Breast epithelium (tissue), 4 donors: ENCODE measurements around the gene PPP2R2B. TPM values are rescaled to one million over a fixed set of nuclear protein-coding genes. Genes with fewer than 3 reads are reported as not detected.
A peak's percentile ranks its signal among the peaks of the same experiment; 100 is the strongest.

ENCODE experiments used
- DNase-seq, 2 donors: peaks; one replicate each; pipeline ENCODE4 v3.0.0-alpha.2; 2019; ENCODE audit warnings: low spot score in 2 of 2
- H3K27ac ChIP-seq, 2 donors: fragments of 200-600 bp; sonication (generic) in 1 of 2; one replicate each; pipeline ENCODE4 v1.5.1; 2016 to 2019; ENCODE audit warnings: mild to moderate bottlenecking in 1 of 2
- H3K27me3 ChIP-seq, 2 donors: fragments of 200-600 bp; sonication (generic) in 1 of 2; one replicate each; pipeline versions ENCODE4 v1.5.1 to v1.6.0; 2017 to 2019; ENCODE audit warnings: control low read depth in 1 of 2, mild to moderate bottlenecking in 1 of 2
- H3K36me3 ChIP-seq: fragments of 200-600 bp; one replicate; pipeline ENCODE4 v1.5.1; 2019
- H3K4me1 ChIP-seq, 2 donors: fragments of 200-600 bp; sonication (generic); one replicate each; pipeline ENCODE4 v1.5.1; 2016 to 2019; ENCODE audit warnings: control low read depth in 1 of 2
- H3K4me3 ChIP-seq, 3 donors: fragments of 200-600 bp; sonication (generic); 1 replicate in 2 of 3; 2 replicates in 1 of 3; pipeline ENCODE4 v1.5.1; 2016 to 2019; ENCODE audit warnings: mild to moderate bottlenecking in 3 of 3, moderate library complexity in 2 of 3
- H3K9me3 ChIP-seq, 2 donors: fragments of 200-600 bp; sonication (generic) in 1 of 2; one replicate each; pipeline ENCODE4 v1.5.1; 2016 to 2019; ENCODE audit warnings: control low read depth in 1 of 2
- CTCF ChIP-seq, 3 donors: fragments of 450-650 bp; IDR thresholded peaks; one replicate each; pipeline ENCODE4 v1.5.1; 2016 to 2017; ENCODE audit warnings: antibody characterized with exemption in 3 of 3, mild to moderate bottlenecking in 3 of 3, moderate library complexity in 3 of 3
- POLR2A ChIP-seq: fragments of 450-650 bp; IDR thresholded peaks from one replicate; pipeline ENCODE4 v1.6.1; 2016; ENCODE audit warnings: antibody characterized with exemption, mild to moderate bottlenecking, moderate library complexity
- POLR2AphosphoS5 ChIP-seq, 3 donors: sonication (generic); formaldehyde crosslinking; IDR thresholded peaks; one replicate each; pipeline ENCODE4 v1.6.1; 2017; ENCODE audit warnings: antibody characterized with exemption in 3 of 3
- intact Hi-C: fragments of 100-400 bp; cut with DNase I; formaldehyde crosslinking; loops from one replicate; pipeline ENCODE4 v1.15.1; 2023; ENCODE audit warnings: low total_unique reads
- total RNA-seq, 3 donors: library from RNA; depleted of rRNA; stranded (reverse); fragments of >200 nt; gene quantifications; one replicate each; pipeline ENCODE4 v1.1.0, GENCODE V29; 2016

Gene PPP2R2B
- total RNA-seq, 3 donors from 2014 or later, result 0.33 to 1.8 (median 1.6) TPM

DNA sequence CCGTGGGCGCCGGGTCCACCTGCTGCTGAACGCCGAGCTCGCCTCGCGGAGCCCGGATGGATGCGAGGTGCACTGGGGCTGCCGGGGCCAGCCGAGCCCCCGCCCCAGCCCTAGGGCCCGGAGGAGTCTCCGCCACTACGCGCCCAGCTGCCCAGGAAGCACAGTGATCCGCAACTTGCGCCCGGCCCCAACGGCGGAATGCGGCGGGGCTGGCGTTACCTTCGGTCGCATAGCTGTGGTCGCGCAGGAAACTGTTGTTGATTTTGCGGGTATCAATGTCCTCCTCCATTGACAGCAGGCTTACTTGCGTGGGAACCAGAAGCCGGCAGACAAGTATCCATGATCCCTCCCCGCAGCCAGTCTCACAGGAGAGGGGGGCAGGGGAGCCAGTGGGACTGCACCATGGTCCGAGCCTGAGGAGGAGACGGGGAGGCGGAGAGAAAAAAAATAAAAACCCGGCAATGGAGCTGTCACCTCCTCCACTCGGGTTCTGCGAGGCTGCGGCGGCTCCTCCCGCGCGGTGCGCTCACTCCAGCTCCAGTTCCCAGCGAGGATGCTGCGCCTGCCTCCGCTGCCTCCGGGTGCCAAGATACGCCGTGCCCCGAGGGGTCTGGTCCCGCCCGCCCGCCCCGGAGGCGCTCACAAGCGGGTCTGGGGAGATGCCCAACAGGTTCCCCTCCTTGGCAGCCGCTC is 628 bp downstream of the PPP2R2B start:
- no peak for DNase-seq
- peaks cover 0 to 22% of the 10 kb centered on the region in 2 donors for H3K27me3 ChIP-seq

GRCh38 chr5:146877178-146877681 is 1.3 kb downstream of the PPP2R2B start:
- intact Hi-C loops, result no loop called here
- H3K9me3 ChIP-seq, result no peaks in the 10 kb centered on the region
- peaks cover 0 to 22% of the 10 kb centered on the region in 2 donors for H3K27me3 ChIP-seq
- H3K27ac ChIP-seq, result no peak overlapping the region
- H3K4me3 ChIP-seq, result peak overlapping the region; percentile 48 to 74 (median 55)
- no peaks in the 10 kb centered on the region for H3K4me1 ChIP-seq
- no peaks in the 10 kb centered on the region for H3K36me3 ChIP-seq
- TF ChIP-seq POLR2AphosphoS5 (IDR thresholded peaks at IDR 0.05) (no peak), CTCF (IDR thresholded peaks at IDR 0.05) (no peak), POLR2A (no peak)
- DNase-seq, result no peak

More for the DNA sequence above, 628 bp downstream of the PPP2R2B start:
- H3K36me3 ChIP-seq, result no peaks in the 10 kb centered on the region
- no peak for TF ChIP-seq CTCF (IDR thresholded peaks at IDR 0.05)
- TF ChIP-seq POLR2A, result no peak
- TF ChIP-seq POLR2AphosphoS5 (IDR thresholded peaks at IDR 0.05), result no peak
- H3K27ac ChIP-seq, result no peak overlapping the region
- intact Hi-C loops, result no loop called here
- H3K9me3 ChIP-seq, result no peaks in the 10 kb centered on the region
- peak overlapping the region; percentile 48 to 74 (median 55) for H3K4me3 ChIP-seq
- H3K4me1 ChIP-seq, result no peaks in the 10 kb centered on the region

DNA sequence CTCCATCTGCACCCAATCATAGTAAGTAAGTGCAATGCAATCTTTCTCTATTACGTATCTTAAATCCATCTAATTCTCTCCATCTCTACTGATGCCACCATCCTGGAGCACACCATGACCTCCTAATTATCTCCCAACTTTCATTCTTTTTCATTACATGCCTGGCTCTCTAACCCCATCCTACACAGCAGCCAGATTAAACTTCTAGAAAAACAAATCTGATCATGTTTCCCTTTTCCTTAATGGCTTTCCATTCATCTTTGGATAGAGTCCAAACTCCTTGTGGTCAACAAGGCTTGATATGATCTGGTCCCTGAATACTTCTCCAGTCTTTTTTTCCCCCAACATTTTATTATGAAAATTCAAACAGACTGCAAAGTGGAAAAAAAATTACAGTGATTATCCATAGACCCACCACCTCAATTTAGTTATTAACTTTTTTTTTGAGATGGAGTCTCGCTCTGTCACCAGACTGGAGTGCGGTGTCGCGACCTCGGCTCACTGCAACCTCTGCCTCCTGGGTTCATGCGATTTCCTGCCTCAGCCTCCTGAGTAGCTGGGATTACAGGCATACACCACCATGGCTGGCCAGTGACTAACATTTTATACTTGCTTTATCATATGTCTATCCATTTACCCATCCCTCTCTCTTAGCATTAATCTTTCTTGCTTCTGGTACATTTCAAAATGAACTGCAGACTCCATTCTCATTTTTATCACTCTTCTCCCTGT is 5.2 kb downstream of the PPP2R2B start:
- Histone ChIP-seq H3K27ac (no peak overlapping the region), H3K27me3 (peaks cover 0 to 13% of the 10 kb centered on the region in 2 donors), H3K4me3 (no peak overlapping the region), H3K4me1 (no peaks in the 10 kb centered on the region), H3K9me3 (no peaks in the 10 kb centered on the region), H3K36me3 (no peaks in the 10 kb centered on the region)
- TF ChIP-seq CTCF (IDR thresholded peaks at IDR 0.05), result no peak
- no peak for TF ChIP-seq POLR2A
- no peak for TF ChIP-seq POLR2AphosphoS5 (IDR thresholded peaks at IDR 0.05)
- DNase-seq, result no peak
- intact Hi-C loops, result no loop called here

DNA sequence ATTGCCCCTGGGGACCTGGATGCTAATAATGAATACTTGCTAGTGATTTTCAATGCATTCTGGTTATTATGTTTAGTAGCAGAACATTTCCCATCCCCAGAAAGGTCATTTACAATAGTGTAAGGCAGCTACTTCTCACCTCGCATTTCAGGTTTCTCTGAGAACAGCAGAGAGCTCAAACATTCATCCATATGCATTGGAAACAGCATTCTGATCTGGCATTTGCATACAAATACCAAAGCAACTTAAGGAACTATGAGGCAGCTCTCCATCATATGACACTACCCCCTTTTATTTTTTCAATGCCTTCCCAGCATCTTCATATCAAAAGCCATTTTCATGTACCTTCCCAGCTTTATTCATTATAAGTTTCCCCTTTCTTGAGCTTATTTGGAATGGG is 6.4 kb downstream of the PPP2R2B start:
- H3K27ac ChIP-seq, result no peak overlapping the region
- peaks cover 0 to 1% of the 10 kb centered on the region in 2 donors for H3K27me3 ChIP-seq
- intact Hi-C loops, result no loop called here
- H3K9me3 ChIP-seq, result no peaks in the 10 kb centered on the region
- TF ChIP-seq POLR2A (no peak), CTCF (IDR thresholded peaks at IDR 0.05) (no peak), POLR2AphosphoS5 (IDR thresholded peaks at IDR 0.05) (no peak)
- no peaks in the 10 kb centered on the region for H3K36me3 ChIP-seq
- H3K4me1 ChIP-seq, result no peaks in the 10 kb centered on the region
- H3K4me3 ChIP-seq, result no peak overlapping the region
- no peak for DNase-seq
